NB4 (cell line): ENCODE measurements around the gene TMEM109.

ENCODE experiments used
- POLR2A ChIP-seq: IDR thresholded peaks from 2 replicates; pipeline ENCODE4 v1.6.1; 2011; ENCODE audit warnings: mild to moderate bottlenecking; ENCODE audit not compliant: insufficient read length; ENCODE audit errors: extremely low read depth
- TF ChIP-seq, protein P1 (sequence below): IDR thresholded peaks from one replicate; pipeline ENCODE4 v1.5.1; 2012; ENCODE audit warnings: low read depth, low read length
- TF ChIP-seq, protein P2 (sequence below): IDR thresholded peaks from 2 replicates; pipeline ENCODE4 v1.6.1; 2011; ENCODE audit warnings: low read depth, low read length

- TF ChIP-seq, protein P1, sequence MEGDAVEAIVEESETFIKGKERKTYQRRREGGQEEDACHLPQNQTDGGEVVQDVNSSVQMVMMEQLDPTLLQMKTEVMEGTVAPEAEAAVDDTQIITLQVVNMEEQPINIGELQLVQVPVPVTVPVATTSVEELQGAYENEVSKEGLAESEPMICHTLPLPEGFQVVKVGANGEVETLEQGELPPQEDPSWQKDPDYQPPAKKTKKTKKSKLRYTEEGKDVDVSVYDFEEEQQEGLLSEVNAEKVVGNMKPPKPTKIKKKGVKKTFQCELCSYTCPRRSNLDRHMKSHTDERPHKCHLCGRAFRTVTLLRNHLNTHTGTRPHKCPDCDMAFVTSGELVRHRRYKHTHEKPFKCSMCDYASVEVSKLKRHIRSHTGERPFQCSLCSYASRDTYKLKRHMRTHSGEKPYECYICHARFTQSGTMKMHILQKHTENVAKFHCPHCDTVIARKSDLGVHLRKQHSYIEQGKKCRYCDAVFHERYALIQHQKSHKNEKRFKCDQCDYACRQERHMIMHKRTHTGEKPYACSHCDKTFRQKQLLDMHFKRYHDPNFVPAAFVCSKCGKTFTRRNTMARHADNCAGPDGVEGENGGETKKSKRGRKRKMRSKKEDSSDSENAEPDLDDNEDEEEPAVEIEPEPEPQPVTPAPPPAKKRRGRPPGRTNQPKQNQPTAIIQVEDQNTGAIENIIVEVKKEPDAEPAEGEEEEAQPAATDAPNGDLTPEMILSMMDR: no peak
- no peak for TF ChIP-seq POLR2A
- TF ChIP-seq, protein P2, sequence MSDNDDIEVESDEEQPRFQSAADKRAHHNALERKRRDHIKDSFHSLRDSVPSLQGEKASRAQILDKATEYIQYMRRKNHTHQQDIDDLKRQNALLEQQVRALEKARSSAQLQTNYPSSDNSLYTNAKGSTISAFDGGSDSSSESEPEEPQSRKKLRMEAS: no peak
These were observed 11.3 kb upstream of the TMEM109 start for GRCh38 chr11:60902625-60903024.
